Gastrocnemius medialis (tissue), 4 donors: ENCODE data around the gene SMYD3.

Experiments
- POLR2A ChIP-seq, 2 donors: fragments of 450-650 bp; IDR thresholded peaks; one replicate each; pipeline ENCODE4 v1.6.1; 2017; ENCODE audit warnings: antibody characterized with exemption in 2 of 2, mild to moderate bottlenecking in 2 of 2, moderate library complexity in 2 of 2
- TF ChIP-seq, protein P1 (sequence below), 5 experiments: fragments of 450-650 bp in 3 of 5; fragments of 200-600 bp in 2 of 5; sonication (generic) in 2 of 5; IDR thresholded peaks in 4 of 5; conservative IDR thresholded peaks in 1 of 5; 1 replicate in 4 of 5; 2 replicates in 1 of 5; pipeline ENCODE4 v1.5.1; 2016 to 2019; ENCODE audit warnings: antibody characterized with exemption in 5 of 5, mild to moderate bottlenecking in 3 of 5, moderate library complexity in 3 of 5

DNA sequence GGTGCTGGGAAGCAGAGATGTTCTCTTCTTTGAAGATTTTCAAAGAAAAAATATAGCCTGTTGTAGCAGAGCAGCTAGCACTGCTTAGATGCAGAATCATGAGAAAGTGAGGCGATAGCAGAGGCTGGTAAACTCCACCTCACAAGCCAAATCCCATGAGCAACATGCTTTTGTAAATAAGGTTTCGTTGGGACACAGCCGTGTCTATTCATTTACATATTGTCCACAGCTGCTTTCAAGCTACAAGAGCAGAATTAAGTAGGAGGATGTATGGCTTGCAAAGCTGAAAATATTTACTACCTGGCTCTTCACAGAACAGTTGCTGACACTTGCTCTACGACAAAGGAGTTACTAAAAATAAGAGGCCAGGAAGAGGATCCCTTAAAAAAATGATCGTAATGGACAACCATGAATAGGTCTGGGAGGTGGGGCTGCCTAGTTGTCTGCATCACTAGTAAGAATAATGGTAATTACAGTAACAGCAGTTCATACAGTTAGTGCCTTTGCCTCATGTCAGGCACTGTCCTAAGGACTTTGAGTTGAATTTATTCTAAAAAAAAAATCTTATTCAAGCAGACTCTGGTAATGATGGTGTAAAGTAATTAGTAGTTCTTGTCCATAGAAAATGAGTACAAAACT lies 730.3 kb downstream of the SMYD3 start:
- no peak for TF ChIP-seq POLR2A (IDR thresholded peaks at IDR 0.05)
- TF ChIP-seq, protein P1, sequence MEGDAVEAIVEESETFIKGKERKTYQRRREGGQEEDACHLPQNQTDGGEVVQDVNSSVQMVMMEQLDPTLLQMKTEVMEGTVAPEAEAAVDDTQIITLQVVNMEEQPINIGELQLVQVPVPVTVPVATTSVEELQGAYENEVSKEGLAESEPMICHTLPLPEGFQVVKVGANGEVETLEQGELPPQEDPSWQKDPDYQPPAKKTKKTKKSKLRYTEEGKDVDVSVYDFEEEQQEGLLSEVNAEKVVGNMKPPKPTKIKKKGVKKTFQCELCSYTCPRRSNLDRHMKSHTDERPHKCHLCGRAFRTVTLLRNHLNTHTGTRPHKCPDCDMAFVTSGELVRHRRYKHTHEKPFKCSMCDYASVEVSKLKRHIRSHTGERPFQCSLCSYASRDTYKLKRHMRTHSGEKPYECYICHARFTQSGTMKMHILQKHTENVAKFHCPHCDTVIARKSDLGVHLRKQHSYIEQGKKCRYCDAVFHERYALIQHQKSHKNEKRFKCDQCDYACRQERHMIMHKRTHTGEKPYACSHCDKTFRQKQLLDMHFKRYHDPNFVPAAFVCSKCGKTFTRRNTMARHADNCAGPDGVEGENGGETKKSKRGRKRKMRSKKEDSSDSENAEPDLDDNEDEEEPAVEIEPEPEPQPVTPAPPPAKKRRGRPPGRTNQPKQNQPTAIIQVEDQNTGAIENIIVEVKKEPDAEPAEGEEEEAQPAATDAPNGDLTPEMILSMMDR (IDR thresholded peaks at IDR 0.05 in 4 of 5, conservative IDR thresholded peaks at IDR 0.05 in 1 of 5) = no peak
